ENCODE data around the gene ZFX. TPM values are rescaled to one million over a fixed set of nuclear protein-coding genes. Genes with fewer than 3 reads are reported as not detected.
"Not testable (repeated sequence)": the region's sequence is repeated elsewhere in the genome, so short reads cannot be mapped to it uniquely, and the experiment has no call there.

ZFX gene
- total RNA-seq, 1 donor from 2014 or later, result 35.3 TPM

DNA sequence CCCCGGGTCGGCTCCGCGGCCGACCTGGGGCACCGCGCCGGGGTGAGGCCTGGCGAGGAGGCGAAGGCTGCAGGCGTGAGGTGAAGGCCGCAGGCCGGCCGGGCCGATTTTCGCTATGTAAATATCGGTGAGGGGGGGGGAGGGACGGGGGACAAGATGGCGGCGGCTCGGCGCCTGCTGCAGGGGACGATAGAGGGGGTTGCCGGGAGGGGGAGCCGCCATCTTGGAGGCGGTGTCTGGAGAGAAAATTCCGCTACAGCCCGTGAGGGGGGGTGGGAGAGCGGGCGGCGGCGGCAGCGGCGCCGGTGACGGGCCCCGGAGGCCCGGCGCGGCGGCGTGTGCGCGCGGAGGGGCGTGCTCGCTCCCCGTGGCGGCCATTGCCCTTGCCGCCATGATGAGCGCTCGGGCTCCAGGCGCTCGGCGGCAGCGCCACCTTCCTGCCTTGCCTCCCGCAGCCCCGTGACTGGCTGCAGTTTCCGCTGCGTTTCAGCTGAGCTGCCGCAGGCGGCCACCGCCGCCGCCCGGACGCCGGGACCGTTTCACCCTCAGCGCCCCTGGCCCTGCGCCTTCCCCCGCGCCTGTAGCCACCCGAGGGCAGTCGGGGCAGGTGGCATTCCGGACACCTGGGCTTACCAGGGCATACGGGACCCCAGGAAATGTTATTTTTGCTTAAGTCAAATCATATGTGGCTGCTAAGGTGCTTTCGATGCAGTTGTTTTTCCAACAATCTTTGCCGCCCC lies 692 bp downstream of the ZFX start:
- ATAC-seq (peak; percentile 91), DNase-seq (peak; percentile 87)
- intact Hi-C loops (cut with micrococcal nuclease), result no loop called here

DNA sequence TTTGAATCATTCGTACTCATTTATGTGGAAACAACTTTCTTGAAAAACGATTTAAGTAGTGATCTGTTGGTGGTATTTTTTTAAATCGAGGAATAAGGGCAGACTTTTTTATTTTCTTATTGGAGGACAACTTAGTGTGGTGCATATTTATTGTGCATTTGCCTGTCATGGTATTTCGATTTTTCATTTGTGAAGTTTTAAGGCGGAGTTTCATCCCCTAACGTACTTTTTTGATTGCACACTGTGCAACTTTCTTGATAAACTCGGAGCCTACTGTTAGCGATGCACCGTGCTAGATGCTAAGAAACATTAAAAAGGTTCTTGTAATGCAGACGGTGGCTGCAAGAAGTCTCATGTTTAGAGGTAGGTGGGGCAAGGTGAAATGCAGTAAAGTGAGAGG lies 1.4 kb downstream of the ZFX start:
- ATAC-seq, result no peak
- intact Hi-C loops (cut with micrococcal nuclease), result no loop called here
- DNase-seq, result no peak

DNA sequence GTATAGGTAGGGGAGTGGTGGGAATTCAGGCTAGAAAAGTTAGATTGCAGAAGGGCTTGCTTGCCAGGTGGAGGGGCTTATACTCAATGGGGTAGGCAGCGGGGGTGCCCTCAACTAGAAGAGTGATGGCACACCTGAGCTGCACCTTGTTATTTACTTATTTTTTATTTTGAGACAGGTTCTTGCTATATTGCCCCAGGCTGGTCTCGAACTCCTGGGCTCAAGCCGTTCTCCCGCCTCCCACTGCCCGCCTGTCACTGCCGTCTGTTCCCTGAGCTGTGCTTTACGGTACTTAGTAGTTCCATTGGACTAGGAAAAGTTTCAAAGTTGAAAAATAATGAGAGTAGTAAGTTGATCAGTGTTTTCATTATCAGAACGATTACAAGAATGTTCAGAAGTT lies 2.0 kb downstream of the ZFX start:
- DNase-seq (no peak), ATAC-seq (no peak)
- intact Hi-C loops (cut with micrococcal nuclease), result no loop called here

DNA sequence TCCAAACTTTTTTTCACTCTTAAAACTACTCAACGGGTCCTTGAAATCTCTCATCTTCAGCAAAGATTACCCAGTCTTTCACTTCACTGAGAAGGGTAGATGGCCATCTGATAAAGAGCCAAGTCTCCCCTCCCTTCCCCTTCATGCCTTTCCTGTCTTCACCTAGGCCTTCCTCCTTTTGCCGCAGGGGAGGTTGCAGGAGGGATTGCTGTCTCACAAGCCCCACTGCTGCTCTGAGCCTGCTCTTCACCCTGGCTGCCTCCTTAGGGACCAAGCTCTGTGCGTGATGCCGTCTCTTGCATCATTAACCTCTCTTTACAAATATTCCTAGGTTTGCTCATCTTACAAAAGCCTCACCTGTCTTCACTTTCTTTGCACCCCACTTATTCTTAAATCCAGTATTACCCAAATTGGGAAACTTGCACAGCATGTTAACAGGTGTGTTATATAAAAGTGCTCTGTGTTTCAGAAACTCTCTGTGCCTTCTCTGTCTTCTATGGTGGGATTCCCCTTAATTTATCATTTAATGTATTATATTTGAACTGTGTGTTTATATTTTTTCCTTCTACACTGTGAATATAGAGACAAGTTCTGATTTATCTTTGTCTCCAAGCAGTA lies 3.8 kb downstream of the ZFX start:
- DNase-seq (no peak), ATAC-seq (no peak)
- intact Hi-C loops (cut with micrococcal nuclease), result no loop called here

DNA sequence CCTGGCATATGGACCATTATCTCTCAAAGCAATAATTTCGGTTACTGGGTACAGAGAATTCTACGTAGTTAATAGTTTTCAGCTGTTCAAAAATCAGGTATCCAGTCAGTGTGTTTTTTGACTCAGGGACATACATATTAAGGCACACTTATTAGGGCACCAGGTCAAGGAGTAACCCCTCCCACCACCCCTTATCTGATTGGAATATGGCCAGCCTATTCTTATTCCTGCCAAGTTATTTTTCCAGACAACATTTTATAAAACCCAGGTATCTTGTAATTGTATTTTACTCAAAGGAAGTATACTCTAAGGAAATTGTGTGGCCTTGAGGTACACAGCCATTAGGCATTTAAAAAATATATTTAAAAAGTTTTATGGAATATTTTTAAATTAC lies 4.3 kb downstream of the ZFX start:
- intact Hi-C loops (cut with micrococcal nuclease), result no loop called here
- ATAC-seq (no peak), DNase-seq (no peak)

DNA sequence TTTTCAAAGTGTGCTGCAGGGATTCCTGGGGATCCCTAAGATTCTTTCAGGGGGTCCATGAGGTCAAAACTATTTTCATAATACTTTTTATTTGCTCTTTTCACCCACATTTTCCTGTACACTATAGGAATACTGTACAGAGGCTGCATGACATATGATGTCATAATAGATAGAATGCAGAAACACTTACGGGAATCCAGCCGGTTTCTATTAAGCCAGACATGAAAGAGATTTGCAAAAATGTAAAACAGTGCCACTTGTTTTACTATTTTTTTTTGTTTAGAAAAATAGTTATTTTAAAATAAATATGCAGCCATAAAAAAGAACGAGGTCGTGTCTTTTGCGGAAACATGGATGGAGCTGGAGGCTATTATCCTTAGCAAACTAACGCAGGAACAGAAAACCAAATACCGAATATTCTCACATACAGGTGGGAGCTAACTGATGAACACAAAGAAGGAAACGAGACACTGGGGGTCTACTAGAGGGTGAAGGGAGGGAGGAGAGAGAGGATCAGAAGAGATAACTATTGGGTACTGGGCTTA lies 5.0 kb downstream of the ZFX start:
- ATAC-seq (no peak), DNase-seq (no peak)
- intact Hi-C loops (cut with micrococcal nuclease), result no loop called here

DNA sequence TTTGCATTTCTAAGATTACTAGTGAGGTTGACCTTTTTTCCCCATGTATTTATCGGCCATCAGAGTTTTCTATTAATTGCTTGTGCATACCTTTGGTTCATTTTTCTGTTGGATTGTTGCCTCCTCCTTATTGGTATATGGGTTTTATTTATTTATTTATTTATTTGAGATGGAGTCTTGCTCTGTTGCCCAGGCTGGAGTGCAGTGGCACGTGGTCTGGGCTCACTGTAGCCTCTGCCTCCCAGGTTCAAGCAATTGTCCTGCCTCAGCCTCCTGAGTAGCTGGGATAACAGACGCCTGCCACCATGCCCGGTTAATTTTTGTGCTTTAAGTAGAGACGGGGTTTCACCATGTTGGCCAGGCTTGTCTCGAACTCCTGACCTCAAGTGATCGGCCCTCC lies 6.2 kb downstream of the ZFX start:
- ATAC-seq; DNase-seq; intact Hi-C loops (cut with micrococcal nuclease): not testable (repeated sequence)

DNA sequence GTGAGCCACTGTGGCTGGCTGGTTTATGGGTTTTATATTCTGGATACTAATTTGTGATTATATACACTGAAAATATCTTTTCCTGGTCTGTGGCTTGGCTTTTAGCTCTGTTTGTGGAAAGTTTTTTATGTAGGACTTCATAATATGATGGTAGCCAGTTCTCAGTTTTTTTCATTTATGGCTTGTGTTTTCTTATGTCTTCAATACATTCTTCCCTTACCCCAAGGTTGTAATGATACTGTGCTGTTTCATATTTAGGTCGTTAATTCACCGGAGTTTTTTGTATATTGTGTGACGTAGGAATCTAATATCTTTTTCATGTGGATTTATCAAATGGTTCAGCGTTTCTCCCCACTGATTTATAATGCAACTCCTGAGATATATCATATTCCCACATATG lies 6.6 kb downstream of the ZFX start:
- intact Hi-C loops (cut with micrococcal nuclease), result no loop called here

DNA sequence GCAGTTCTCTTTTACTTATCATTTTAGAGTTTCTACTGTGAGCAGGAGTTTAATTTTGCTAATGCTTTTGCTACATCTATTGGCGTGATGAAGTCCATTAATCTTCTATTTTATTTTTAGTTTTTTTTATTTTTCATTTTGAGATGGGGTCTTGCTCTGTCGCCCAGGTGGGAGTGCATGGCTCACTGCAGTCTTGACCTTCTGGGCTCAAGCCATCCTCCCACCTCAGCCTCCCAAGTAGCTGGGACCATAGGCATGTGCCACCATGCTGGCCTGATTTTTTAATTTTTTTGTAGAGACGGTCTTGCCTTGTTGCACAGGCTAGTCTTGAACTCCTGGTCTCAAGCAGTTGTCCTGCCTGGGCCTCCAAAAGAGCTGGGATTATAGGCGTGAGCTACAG lies 9.4 kb downstream of the ZFX start:
- DNase-seq, result no peak
- ATAC-seq, result no peak
- intact Hi-C loops (cut with micrococcal nuclease), result no loop called here

More for the DNA sequence above, 6.6 kb downstream of the ZFX start:
- DNase-seq, result no peak
- no peak for ATAC-seq

DNA sequence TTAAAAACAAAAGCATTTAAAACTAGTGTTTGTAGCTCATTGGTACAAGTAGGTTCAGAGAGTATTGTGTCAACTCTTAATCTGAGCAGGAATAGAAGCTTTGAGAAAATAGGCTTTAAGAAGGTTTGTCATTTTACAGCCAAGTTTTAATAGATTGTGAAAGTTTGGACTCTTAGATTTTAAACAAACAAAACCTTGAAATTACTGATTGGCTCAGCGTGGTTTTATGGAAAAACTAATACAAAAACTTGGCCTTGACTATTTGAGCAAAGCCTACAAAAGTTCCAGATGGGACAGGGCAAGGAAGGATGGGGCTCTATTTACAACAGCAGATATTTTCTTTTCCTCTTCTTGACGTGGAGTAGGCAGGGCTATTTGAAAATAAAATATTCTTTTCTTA lies 16.5 kb downstream of the ZFX start:
- intact Hi-C loops (cut with micrococcal nuclease), result no loop called here
- DNase-seq, result no peak
- no peak for ATAC-seq

DNA sequence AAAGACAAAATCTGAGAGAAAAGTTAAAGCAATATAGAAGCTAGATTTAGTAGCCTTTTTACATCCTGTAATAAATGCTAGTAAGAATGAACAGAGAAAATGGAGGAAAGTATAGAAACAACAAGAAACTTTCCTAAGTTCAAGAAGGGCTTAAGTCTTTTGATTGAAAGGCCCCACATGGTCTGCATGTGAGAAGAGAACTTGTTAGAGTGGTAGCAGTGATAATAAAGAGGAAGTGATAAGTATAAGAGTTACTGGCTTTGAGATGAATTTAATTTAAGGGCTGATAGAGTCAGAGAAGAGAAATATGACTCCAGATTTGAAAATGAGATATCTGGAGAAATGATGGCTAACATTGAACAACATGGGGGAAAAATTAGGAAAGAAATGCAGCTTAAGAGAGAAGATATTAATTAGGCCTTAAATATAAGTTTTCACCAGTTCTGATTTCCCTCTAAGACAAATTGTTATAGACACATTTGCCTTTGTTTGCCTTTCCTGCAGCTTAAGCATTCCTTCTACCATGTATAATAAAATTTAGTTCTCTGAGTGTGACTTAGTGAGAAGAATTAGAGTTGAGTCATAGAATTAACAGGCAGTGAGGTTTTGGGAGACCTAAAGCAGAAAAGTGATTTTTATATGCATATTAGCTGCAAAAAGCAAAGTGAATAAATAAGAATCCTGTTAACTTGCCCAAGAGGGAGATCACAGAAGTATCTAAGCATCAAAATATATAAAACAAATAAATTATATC lies 18.4 kb downstream of the ZFX start:
- intact Hi-C loops (cut with micrococcal nuclease), result no loop called here
- no peak for DNase-seq
- ATAC-seq, result no peak

DNA sequence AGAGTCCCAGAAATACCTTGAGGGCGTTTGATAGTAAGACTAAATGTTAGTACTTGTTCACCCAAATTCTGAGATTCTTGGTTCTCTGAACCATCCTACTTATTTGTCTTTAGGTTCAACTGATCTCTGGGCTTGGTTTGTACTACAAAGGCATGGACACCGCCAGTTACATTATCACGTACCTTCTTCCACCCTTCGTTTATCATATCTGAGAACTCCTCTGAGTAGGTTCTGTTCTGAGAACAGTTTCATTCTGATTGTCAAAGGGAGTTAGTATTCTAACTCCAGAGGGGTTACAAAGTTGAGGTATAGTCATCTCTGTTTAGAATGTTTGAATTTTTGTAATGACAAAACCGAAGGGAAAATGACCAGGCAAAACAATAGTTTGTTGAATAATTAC lies 19.3 kb downstream of the ZFX start:
- ATAC-seq (no peak), DNase-seq (no peak)
- intact Hi-C loops (cut with micrococcal nuclease), result no loop called here

DNA sequence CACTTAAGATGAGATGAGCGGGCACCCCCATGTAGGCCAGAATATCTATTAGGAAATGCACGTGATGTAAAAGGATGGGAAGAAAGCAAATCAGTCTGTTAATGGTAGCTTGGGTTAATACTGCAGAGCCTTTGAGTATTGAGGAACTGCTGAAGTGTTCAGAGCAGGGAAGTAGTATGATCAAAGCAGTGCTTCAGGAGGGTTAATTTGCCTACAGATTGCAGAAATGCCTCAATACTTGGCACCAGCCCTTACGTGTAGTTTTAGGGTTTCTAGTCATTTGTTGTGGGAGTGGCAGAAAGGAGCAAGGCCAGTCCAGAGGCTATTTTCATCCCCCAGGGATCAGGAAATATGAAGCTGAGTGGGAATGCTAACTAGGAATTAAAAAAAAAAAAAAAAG lies 19.7 kb downstream of the ZFX start:
- intact Hi-C loops (cut with micrococcal nuclease), result no loop called here
- ATAC-seq, result no peak

DNA sequence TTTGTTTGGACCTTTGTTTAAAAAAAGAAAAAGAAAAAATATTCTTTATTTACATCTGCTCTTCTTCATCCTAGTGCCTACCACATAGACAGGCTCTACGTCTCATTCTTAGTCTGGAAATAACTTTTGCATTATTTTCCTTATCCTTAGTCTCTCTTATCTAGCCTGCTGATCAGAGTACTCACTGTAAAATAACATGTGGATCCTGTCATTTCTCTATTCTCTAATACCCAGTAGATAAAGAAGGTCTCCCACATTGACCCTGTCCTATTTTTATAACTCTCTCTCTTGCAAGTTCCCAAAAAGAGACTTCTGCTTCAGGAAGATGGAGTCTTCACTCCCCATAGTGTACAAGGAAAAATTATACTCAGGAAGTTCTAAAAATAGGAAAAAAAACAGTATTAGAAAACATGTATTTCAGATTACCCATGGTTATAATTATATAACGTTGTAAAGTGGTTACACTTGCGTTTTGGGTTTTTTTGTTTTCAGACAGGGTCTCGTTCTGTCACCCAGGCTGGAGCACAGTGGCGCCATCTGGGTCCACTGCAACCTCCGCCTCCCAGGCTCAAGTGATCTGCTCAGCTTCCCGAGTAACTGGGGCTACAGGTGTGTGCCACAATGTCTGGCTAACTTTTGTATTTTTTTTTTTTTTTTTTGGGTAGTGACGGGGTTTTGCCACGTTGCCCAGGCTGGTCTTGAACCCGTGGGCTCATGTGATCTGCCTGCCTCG lies 23.8 kb downstream of the ZFX start:
- intact Hi-C loops (cut with micrococcal nuclease), result no loop called here
- DNase-seq (no peak), ATAC-seq (peak; percentile 45)

More for the DNA sequence above, 19.7 kb downstream of the ZFX start:
- no peak for DNase-seq

DNA sequence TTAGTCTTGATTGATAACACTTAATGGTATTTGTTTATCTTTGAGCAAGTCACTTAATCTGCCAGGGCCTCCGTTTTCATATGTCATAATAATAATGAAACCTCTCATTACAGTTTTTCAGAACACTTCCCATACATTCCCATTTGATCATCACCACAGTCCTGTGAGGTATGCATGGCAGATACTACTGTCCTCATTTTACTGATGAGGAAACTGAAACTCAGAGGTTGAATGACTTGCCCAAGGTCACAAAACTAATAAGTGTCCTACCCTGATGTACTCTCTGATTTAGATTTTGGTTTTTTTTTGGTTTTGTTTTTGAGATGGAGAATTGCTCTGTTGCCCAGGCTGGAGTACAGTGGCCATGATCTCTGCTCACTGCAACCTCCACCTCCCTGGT lies 25.7 kb downstream of the ZFX start:
- intact Hi-C loops (cut with micrococcal nuclease), result no loop called here
- DNase-seq, result no peak
- ATAC-seq, result no peak

DNA sequence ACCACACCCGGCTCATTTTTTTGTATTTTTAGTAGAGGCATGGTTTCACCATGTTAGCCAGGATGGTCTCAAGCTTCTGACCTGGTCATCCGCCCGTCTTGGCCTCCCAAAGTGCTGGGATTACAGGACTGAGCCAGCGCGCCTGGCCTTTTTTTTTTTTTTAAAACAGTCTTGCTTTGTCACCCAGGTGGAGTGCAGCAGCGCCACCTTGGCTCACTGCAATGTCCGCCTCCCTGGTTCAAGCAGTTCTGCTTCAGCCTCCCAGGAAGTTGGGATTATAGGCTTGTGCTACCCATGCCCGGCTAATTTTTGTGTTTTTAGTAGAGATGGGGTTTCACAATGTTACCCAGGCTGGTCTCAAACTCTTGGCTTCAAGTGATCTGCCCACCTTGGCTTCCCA lies 28.9 kb downstream of the ZFX start:
- ATAC-seq, result no peak
- intact Hi-C loops (cut with micrococcal nuclease), result no loop called here
- DNase-seq, result no peak

DNA sequence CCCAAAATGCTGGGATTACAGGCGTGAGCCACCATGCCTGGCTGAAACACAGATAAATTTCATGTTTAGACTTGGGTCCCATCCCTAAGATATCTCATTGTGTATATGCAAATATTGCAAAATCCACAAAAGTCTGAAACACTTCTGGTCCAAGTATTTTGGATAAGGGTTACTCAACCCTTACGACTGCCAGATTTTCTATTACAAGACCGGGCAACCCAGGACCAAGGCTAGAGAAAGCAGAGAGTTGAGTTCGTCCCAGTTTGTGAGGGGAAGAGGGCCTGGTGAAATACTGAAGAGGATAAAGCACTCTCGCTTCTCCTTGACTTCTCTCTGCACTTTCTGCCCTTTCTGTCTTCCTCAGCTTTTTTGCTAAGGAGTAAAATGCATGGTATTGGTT lies 34.5 kb downstream of the ZFX start:
- peak; percentile 26 for ATAC-seq
- intact Hi-C loops (cut with micrococcal nuclease), result no loop called here
- no peak for DNase-seq

DNA sequence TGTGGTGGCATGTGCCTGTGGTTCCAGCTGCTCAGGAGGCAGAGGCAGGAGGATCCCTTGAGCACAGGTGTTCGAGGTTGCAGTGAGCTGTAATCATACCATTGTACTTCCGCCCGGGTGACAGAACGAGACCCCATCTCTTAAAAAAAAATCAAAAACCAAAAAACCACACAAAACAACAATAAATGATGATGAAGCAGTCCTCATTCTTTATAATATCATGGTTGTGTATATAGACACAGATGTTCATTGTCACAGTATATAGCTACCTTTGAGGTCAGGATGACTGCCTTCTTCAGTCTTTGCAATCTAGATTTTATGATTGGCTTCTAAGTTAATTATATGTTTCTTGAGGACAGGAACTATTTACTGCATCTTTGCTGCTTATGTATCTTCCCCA lies 37.0 kb downstream of the ZFX start:
- intact Hi-C loops (cut with micrococcal nuclease), result no loop called here
- DNase-seq (no peak), ATAC-seq (no peak)

DNA sequence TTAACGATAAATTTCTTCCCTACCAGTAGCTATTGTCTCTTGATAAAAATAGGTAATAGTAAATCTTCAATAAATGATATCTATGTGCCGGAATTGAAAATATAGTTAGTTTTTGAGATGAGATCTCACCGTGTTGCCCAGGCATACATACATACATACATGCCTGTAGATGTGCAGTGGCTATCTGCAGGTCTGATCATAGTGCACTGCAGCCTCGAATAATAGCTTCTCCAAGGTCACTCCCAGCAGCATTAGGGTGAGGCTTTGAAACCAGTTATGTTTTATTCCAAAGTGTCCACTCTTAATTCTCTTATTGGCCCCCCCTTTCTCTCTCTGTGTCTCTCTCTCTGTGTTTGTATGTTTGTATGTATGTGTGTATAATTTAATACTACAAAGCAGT lies 37.5 kb downstream of the ZFX start:
- DNase-seq (no peak), ATAC-seq (no peak)
- intact Hi-C loops (cut with micrococcal nuclease), result no loop called here

DNA sequence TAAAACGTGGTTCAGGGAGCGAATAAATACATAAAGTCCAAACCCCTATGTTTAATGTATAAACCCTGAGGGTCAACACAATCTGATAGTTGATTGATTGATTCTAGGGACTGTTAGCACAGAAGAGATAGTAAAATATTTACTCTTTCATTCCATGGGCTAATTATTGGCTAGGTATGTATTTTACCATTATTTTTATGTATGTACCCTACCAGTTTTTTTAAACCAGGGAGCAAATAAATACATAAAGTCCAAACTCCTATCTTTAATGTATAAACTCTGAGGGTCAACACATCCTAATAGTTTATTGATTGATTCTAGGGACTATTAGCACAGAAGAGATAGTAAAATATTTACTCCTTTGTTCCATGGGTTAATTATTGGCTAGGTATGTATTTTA lies 40.0 kb downstream of the ZFX start:
- DNase-seq, result no peak
- no peak for ATAC-seq
- intact Hi-C loops (cut with micrococcal nuclease), result no loop called here
